IMR-90 (cell line): ENCODE data around the gene ST14. TPM values are rescaled to one million over a fixed set of nuclear protein-coding genes. Genes with fewer than 3 reads are reported as not detected.

Experiments
- ATAC-seq: fragments of 200-7000 bp; cut with Tn5 transposase; 2 replicates; pipeline ENCODE4 v1.9.1; 2020; ENCODE audit warnings: low read depth, mild to moderate bottlenecking, moderate library complexity
- BruUV-seq: library from RNA; stranded (reverse); fragments of 400-500 nt; replicated peaks from 2 replicates; lab custom pipeline; 2021; lab: Mats Ljungman, UMichigan
- CTCF ChIA-PET: fragments of 300-600 bp; formaldehyde crosslinking; extraction: SDS; loops from one replicate; lab custom pipeline; 2021; ENCODE audit warnings: antibody characterized with exemption; lab: Yijun Ruan, JAX
- POLR2A ChIA-PET: fragments of 300-600 bp; sonication (Branson Sonifier 250); formaldehyde crosslinking; loops from one replicate; lab custom pipeline; 2022; ENCODE audit warnings: antibody characterized with exemption; ENCODE audit not compliant: unreplicated experiment; lab: Charles Lee
- DNase-seq: peaks from one replicate; pipeline ENCODE4 v3.0.0; 2013
- H2AFZ ChIP-seq: replicated peaks from 2 replicates; pipeline ENCODE3; 2013; ENCODE audit warnings: low read length, mild to moderate bottlenecking; ENCODE audit not compliant: poor library complexity
- H2AK5ac ChIP-seq: 2 replicates; pipeline ENCODE4 v1.6.1; 2013; ENCODE audit warnings: low read depth, low read length, inconsistent platforms
- H2AK9ac ChIP-seq: replicated peaks from 2 replicates; pipeline ENCODE3; 2013; ENCODE audit warnings: mild to moderate bottlenecking, low read depth, low read length, moderate library complexity; ENCODE audit not compliant: poor library complexity
- H2BK120ac ChIP-seq: 2 replicates; pipeline ENCODE4 v1.6.1; 2013; ENCODE audit warnings: low read depth, low read length, inconsistent platforms
- H2BK15ac ChIP-seq: 3 replicates; pipeline ENCODE4 v1.6.1; 2013; ENCODE audit warnings: low read depth, low read length, inconsistent platforms
- H2BK20ac ChIP-seq: 2 replicates; pipeline ENCODE4 v1.6.1; 2013; ENCODE audit warnings: low read depth, mild to moderate bottlenecking, inconsistent platforms, low read length, moderate library complexity
- H2BK5ac ChIP-seq: 2 replicates; pipeline ENCODE4 v1.6.1; 2013; ENCODE audit warnings: mild to moderate bottlenecking, low read depth, low read length, inconsistent platforms; ENCODE audit not compliant: poor library complexity, severe bottlenecking
- H3K14ac ChIP-seq: replicated peaks from 2 replicates; pipeline ENCODE4 v1.6.1; 2013; ENCODE audit warnings: low read depth, low read length, inconsistent platforms
- H3K18ac ChIP-seq: 2 replicates; pipeline ENCODE4 v1.6.1; 2013; ENCODE audit warnings: low read depth, low read length, control low read depth
- H3K23ac ChIP-seq: 2 replicates; pipeline ENCODE4 v1.6.1; 2013; ENCODE audit warnings: low read depth, low read length, inconsistent platforms
- H3K27ac ChIP-seq: 2 replicates; pipeline ENCODE4 v1.5.1; 2013; ENCODE audit warnings: mild to moderate bottlenecking, control low read depth, low read length; ENCODE audit not compliant: insufficient read depth
- H3K27me3 ChIP-seq: 2 replicates; pipeline ENCODE4 v1.6.1; 2013; ENCODE audit warnings: low read length; ENCODE audit not compliant: control insufficient read depth, insufficient read depth
- H3K36me3 ChIP-seq: 2 replicates; pipeline ENCODE4 v1.6.1; 2013; ENCODE audit warnings: low read length, mixed read lengths; ENCODE audit not compliant: control insufficient read depth, insufficient read depth
- H3K4ac ChIP-seq: 2 replicates; pipeline ENCODE4 v1.6.1; 2013; ENCODE audit warnings: low read depth, low read length, inconsistent platforms
- H3K4me1 ChIP-seq: 2 replicates; pipeline ENCODE4 v1.6.1; 2013; ENCODE audit warnings: low read length, mixed read lengths; ENCODE audit not compliant: control insufficient read depth, insufficient read depth
- H3K4me2 ChIP-seq: 2 replicates; pipeline ENCODE4 v1.6.1; 2013; ENCODE audit warnings: low read depth, mild to moderate bottlenecking, control low read depth, low read length, moderate library complexity
- H3K4me3 ChIP-seq: 2 replicates; pipeline ENCODE4 v1.5.1; 2013; ENCODE audit warnings: low read depth, mild to moderate bottlenecking, control low read depth, low read length, moderate library complexity; ENCODE audit not compliant: insufficient read depth
- H3K56ac ChIP-seq: 2 replicates; pipeline ENCODE4 v1.6.1; 2013; ENCODE audit warnings: low read length, inconsistent platforms; ENCODE audit not compliant: insufficient read depth; ENCODE audit errors: extremely low read depth
- H3K79me1 ChIP-seq, 2 experiments: 2 replicates each; pipeline ENCODE4 v1.6.1; 2013; ENCODE audit warnings: low read length in 2 of 2, inconsistent platforms in 1 of 2, low read depth in 1 of 2
- H3K9ac ChIP-seq: 2 replicates; pipeline ENCODE4 v1.6.1; 2013; ENCODE audit warnings: low read depth, low read length, control low read depth
- H3K9me1 ChIP-seq: 2 replicates; pipeline ENCODE4 v1.6.1; 2013; ENCODE audit warnings: low read length, inconsistent platforms; ENCODE audit not compliant: insufficient read depth
- H3K9me3 ChIP-seq: 2 replicates; pipeline ENCODE4 v1.6.1; 2013; ENCODE audit warnings: low read length; ENCODE audit not compliant: control insufficient read depth, insufficient read depth
- H4K20me1 ChIP-seq: 2 replicates; pipeline ENCODE4 v1.6.1; 2013; ENCODE audit warnings: low read length, inconsistent platforms; ENCODE audit not compliant: insufficient read depth
- H4K5ac ChIP-seq: 2 replicates; pipeline ENCODE4 v1.6.1; 2013; ENCODE audit warnings: mild to moderate bottlenecking, low read depth, low read length, control low read depth
- H4K8ac ChIP-seq, 2 experiments: 2 replicates each; pipeline ENCODE4 v1.6.1; 2013; ENCODE audit warnings: low read depth in 2 of 2, low read length in 2 of 2, control low read depth in 1 of 2, inconsistent platforms in 1 of 2
- H4K91ac ChIP-seq: 2 replicates; pipeline ENCODE4 v1.6.1; 2013; ENCODE audit warnings: low read depth, low read length, inconsistent platforms; ENCODE audit not compliant: insufficient read depth
- BHLHE40 ChIP-seq: fragments of 150-350 bp; IDR thresholded peaks from 2 replicates; pipeline ENCODE4 v1.6.1; 2016; ENCODE audit warnings: mild to moderate bottlenecking, low read depth, low read length
- CEBPB ChIP-seq: IDR thresholded peaks from 2 replicates; pipeline ENCODE4 v1.6.1; 2012; ENCODE audit warnings: low read depth, low read length, improper control_type of control experiment
- CHD1 ChIP-seq: IDR thresholded peaks from 2 replicates; pipeline ENCODE4 v1.6.1; 2012; ENCODE audit warnings: low read depth, low read length, improper control_type of control experiment
- FOS ChIP-seq: fragments of 150-350 bp; IDR thresholded peaks from 2 replicates; pipeline ENCODE4 v1.6.1; 2016; ENCODE audit warnings: low read depth, low read length
- MAFK ChIP-seq: IDR thresholded peaks from 2 replicates; pipeline ENCODE4 v1.6.1; 2012; ENCODE audit warnings: low read depth, low read length, improper control_type of control experiment
- MAZ ChIP-seq: IDR thresholded peaks from 2 replicates; pipeline ENCODE4 v1.6.1; 2012; ENCODE audit warnings: low read depth, mild to moderate bottlenecking, low read length, improper control_type of control experiment, moderate library complexity, borderline replicate concordance
- MXI1 ChIP-seq: IDR thresholded peaks from 2 replicates; pipeline ENCODE4 v1.6.1; 2012; ENCODE audit warnings: low read depth, mild to moderate bottlenecking, low read length, moderate library complexity, borderline replicate concordance
- NFE2L2 ChIP-seq: fragments of 150-350 bp; IDR thresholded peaks from 2 replicates; pipeline ENCODE4 v1.6.1; 2016; ENCODE audit warnings: low read depth, mild to moderate bottlenecking, low read length
- POLR2A ChIP-seq: IDR thresholded peaks from 2 replicates; pipeline ENCODE4 v1.6.1; 2012; ENCODE audit warnings: mild to moderate bottlenecking, low read depth, low read length
- RAD21 ChIP-seq: IDR thresholded peaks from 2 replicates; pipeline ENCODE4 v1.6.1; 2012; ENCODE audit warnings: low read length, improper control_type of control experiment
- RCOR1 ChIP-seq: IDR thresholded peaks from 2 replicates; pipeline ENCODE4 v1.6.1; 2012; ENCODE audit warnings: mild to moderate bottlenecking, low read length, improper control_type of control experiment; ENCODE audit not compliant: insufficient replicate concordance
- RFX5 ChIP-seq: IDR thresholded peaks from 2 replicates; pipeline ENCODE4 v1.8.0; 2012; ENCODE audit warnings: low read depth, mild to moderate bottlenecking, low read length, moderate library complexity
- SMC3 ChIP-seq: fragments of 150-350 bp; IDR thresholded peaks from 2 replicates; pipeline ENCODE4 v1.6.1; 2016; ENCODE audit warnings: low read depth, mild to moderate bottlenecking, antibody characterized with exemption, low read length, moderate library complexity
- WGBS, 2 experiments: methylation state at CpG; one replicate each; pipeline versions ENCODE4 v1.1.5 to v1.1.7; 2013; ENCODE audit warnings: missing lambda C conversion rate in 2 of 2; ENCODE audit not compliant: insufficient read length in 1 of 2; ENCODE audit errors: extremely low coverage in 2 of 2; 5-methylcytosine and 5-hydroxymethylcytosine counted together
- dilution Hi-C: fragments of 300-500 bp; cut with HindIII; formaldehyde crosslinking; loops from one replicate; pipeline ENCODE4 v1.14.3; 2018; ENCODE audit warnings: low sequenced_read_pairs; ENCODE audit not compliant: unreplicated experiment
- in situ Hi-C: fragments of 300-500 bp; cut with MboI; formaldehyde crosslinking; loops from 3 replicates; pipeline ENCODE4 v1.14.3; 2019; ENCODE audit warnings: low sequenced_read_pairs, inconsistent platforms, mixed read lengths
- intact Hi-C: fragments of 100-400 bp; cut with micrococcal nuclease; formaldehyde crosslinking; loops from 2 replicates; pipeline ENCODE4 v1.10.0; 2022
- polyA plus RNA-seq, 3 experiments: library from polyadenylated mRNA; depleted of rRNA; stranded (reverse); fragments of >200 nt; gene quantifications; 2 replicates each; pipeline ENCODE4 v1.2.3, GENCODE V29; 2012; ENCODE audit warnings: low replicate concordance in 1 of 3
- total RNA-seq: library from RNA; depleted of rRNA; stranded (reverse); fragments of >200 nt; gene quantifications from 2 replicates; pipeline ENCODE4 v1.2.3, GENCODE V29; 2012
- TF ChIP-seq, protein P1 (sequence below): conservative IDR thresholded peaks from 2 replicates; pipeline ENCODE4 v1.5.1; 2012; ENCODE audit warnings: mild to moderate bottlenecking, low read depth, low read length, improper control_type of control experiment
- TF ChIP-seq, protein P2 (sequence below): fragments of 150-350 bp; IDR thresholded peaks from 2 replicates; pipeline ENCODE4 v1.6.1; 2016; ENCODE audit warnings: low read depth, mild to moderate bottlenecking, low read length, moderate library complexity, borderline replicate concordance
- TF ChIP-seq, protein P3 (sequence below): fragments of 150-350 bp; IDR thresholded peaks from 2 replicates; pipeline ENCODE4 v1.6.1; 2017; ENCODE audit warnings: mild to moderate bottlenecking, antibody characterized with exemption, low read length, low read depth

Gene ST14
- total and polyA plus RNA-seq, 2 of the 4 experiments (the other 2 are of a cell fraction): not detected

DNA sequence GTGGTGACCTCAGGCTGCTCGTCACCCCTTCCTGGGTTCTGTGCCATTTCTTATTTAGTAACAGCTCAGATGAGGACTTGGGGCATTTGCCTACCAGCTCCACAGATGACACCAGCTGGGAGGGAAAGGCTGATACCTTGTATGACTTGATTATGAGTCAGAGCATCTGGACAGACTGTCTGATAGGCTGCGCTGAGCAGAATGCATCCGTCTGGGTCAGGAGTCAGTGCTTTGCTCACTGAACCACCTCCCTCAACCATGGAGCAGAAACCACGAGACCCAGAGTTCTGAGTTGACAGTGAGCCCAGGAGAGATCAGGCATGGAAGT lies 6.8 kb downstream of the ST14 start:
- no peak overlapping the region for H3K14ac ChIP-seq
- H3K56ac ChIP-seq: no peak overlapping the region
- no peaks in the 10 kb centered on the region for H3K79me1 ChIP-seq
- H4K91ac ChIP-seq: peak overlapping the region; percentile 42; the same call in 1 of the 2 replicates
- peak overlapping the region in 1 of 2 experiments; percentile 33; a peak in 2 of 4 replicates for H4K8ac ChIP-seq
- peak overlapping the region; percentile 44; the same call in 1 of the 2 replicates for H3K4ac ChIP-seq
- H2BK120ac ChIP-seq: no peak overlapping the region
- peak overlapping the region; percentile 19 for H2AFZ ChIP-seq
- H3K9me1 ChIP-seq: peaks cover 8% of the 10 kb centered on the region
- no peak overlapping the region for H2BK20ac ChIP-seq
- no peak overlapping the region for H4K5ac ChIP-seq
- peaks cover 4% of the 10 kb centered on the region for H3K4me1 ChIP-seq
- H3K36me3 ChIP-seq: no peaks in the 10 kb centered on the region
- peak overlapping the region; percentile 63 for H2AK9ac ChIP-seq
- H3K27me3 ChIP-seq: peaks cover 16% of the 10 kb centered on the region
- no peak overlapping the region for H3K18ac ChIP-seq
- H3K9me3 ChIP-seq: no peaks in the 10 kb centered on the region
- no peak overlapping the region for H2BK5ac ChIP-seq
- peak; percentile 9 for TF ChIP-seq RCOR1
- no peak for TF ChIP-seq CHD1
- TF ChIP-seq NFE2L2: no peak
- TF ChIP-seq CEBPB: no peak
- TF ChIP-seq, protein P1, sequence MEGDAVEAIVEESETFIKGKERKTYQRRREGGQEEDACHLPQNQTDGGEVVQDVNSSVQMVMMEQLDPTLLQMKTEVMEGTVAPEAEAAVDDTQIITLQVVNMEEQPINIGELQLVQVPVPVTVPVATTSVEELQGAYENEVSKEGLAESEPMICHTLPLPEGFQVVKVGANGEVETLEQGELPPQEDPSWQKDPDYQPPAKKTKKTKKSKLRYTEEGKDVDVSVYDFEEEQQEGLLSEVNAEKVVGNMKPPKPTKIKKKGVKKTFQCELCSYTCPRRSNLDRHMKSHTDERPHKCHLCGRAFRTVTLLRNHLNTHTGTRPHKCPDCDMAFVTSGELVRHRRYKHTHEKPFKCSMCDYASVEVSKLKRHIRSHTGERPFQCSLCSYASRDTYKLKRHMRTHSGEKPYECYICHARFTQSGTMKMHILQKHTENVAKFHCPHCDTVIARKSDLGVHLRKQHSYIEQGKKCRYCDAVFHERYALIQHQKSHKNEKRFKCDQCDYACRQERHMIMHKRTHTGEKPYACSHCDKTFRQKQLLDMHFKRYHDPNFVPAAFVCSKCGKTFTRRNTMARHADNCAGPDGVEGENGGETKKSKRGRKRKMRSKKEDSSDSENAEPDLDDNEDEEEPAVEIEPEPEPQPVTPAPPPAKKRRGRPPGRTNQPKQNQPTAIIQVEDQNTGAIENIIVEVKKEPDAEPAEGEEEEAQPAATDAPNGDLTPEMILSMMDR: no peak
- TF ChIP-seq RAD21: no peak
- peak; percentile 76; the same call in 1 of the 2 replicates for TF ChIP-seq MXI1
- TF ChIP-seq MAFK: no peak
- TF ChIP-seq, protein P2, sequence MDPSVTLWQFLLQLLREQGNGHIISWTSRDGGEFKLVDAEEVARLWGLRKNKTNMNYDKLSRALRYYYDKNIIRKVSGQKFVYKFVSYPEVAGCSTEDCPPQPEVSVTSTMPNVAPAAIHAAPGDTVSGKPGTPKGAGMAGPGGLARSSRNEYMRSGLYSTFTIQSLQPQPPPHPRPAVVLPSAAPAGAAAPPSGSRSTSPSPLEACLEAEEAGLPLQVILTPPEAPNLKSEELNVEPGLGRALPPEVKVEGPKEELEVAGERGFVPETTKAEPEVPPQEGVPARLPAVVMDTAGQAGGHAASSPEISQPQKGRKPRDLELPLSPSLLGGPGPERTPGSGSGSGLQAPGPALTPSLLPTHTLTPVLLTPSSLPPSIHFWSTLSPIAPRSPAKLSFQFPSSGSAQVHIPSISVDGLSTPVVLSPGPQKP: no peak
- TF ChIP-seq BHLHE40: peak; percentile 9; the same call in 1 of the 2 replicates
- TF ChIP-seq POLR2A: no peak
- no peak for TF ChIP-seq RFX5
- peak; percentile 95 for TF ChIP-seq FOS
- TF ChIP-seq MAZ: peak; percentile 44; the same call in 1 of the 2 replicates
- TF ChIP-seq, protein P3, sequence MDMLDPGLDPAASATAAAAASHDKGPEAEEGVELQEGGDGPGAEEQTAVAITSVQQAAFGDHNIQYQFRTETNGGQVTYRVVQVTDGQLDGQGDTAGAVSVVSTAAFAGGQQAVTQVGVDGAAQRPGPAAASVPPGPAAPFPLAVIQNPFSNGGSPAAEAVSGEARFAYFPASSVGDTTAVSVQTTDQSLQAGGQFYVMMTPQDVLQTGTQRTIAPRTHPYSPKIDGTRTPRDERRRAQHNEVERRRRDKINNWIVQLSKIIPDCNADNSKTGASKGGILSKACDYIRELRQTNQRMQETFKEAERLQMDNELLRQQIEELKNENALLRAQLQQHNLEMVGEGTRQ: peak; percentile 46; the same call in 1 of the 2 replicates
- TF ChIP-seq SMC3: no peak
- ChIA-PET POLR2A (no interaction called here), CTCF (interaction anchor here (1.1 kb wide), 1 partner anchor 34 kb away, joined by 5 read pairs; no protein-coding TSS in a partner anchor)
- in situ Hi-C loops (no loop called here), intact Hi-C loops (no loop called here), dilution Hi-C loops (no loop called here)
- H3K4me2 ChIP-seq: no peak overlapping the region
- peak; percentile 100 for ATAC-seq
- BruUV-seq: no TSS peak
- H3K27ac ChIP-seq: peak overlapping the region; percentile 12; the same call in 1 of the 2 replicates
- WGBS, 2 experiments: no CpG with 5 or more reads among the region's 4 CpGs
- peak; percentile 99 for DNase-seq
- H2AK5ac ChIP-seq: peak overlapping the region; percentile 38
- H4K20me1 ChIP-seq: no peaks in the 10 kb centered on the region
- H2BK15ac ChIP-seq: no peak overlapping the region
- H3K4me3 ChIP-seq: no peak overlapping the region
- no peak overlapping the region for H3K9ac ChIP-seq
- H3K23ac ChIP-seq: no peak overlapping the region
